Gastrocnemius medialis (tissue), 4 donors: ENCODE data around the gene HLA-DMA. TPM values are rescaled to one million over a fixed set of nuclear protein-coding genes. Genes with fewer than 3 reads are reported as not detected.

Experiments used
- ATAC-seq, 2 donors: fragments of 150-250 bp; one replicate each; pipeline ENCODE4 v1.9.1; 2016
- DNase-seq, 2 donors: peaks; one replicate each; pipeline ENCODE4 v3.0.0-alpha.2; 2019
- H3K27ac ChIP-seq, 4 donors: fragments of 200-600 bp; sonication (generic); 1 replicate in 1 of 4; 2 replicates in 3 of 4; pipeline ENCODE4 v1.5.1; 2016 to 2018; ENCODE audit warnings: mild to moderate bottlenecking in 2 of 4, moderate library complexity in 1 of 4
- H3K27me3 ChIP-seq, 3 donors: fragments of 200-600 bp; sonication (generic) in 2 of 3; 1 replicate in 1 of 3; 2 replicates in 2 of 3; pipeline versions ENCODE4 v1.5.1 to v1.6.0; 2016 to 2019; ENCODE audit warnings: mild to moderate bottlenecking in 1 of 3, moderate library complexity in 1 of 3
- H3K36me3 ChIP-seq, 2 donors: fragments of 200-600 bp; sonication (generic) in 1 of 2; one replicate each; pipeline ENCODE4 v1.5.1; 2017 to 2018
- H3K4me1 ChIP-seq, 2 donors: fragments of 200-600 bp; sonication (generic) in 1 of 2; one replicate each; pipeline ENCODE4 v1.5.1; 2016 to 2017; ENCODE audit warnings: mild to moderate bottlenecking in 2 of 2
- H3K4me3 ChIP-seq, 4 donors: fragments of 200-600 bp; sonication (generic) in 3 of 4; 1 replicate in 1 of 4; 2 replicates in 3 of 4; pipeline ENCODE4 v1.5.1; 2016 to 2019; ENCODE audit warnings: mild to moderate bottlenecking in 2 of 4
- H3K9me3 ChIP-seq, 3 donors: fragments of 200-600 bp; sonication (generic) in 2 of 3; 1 replicate in 1 of 3; 2 replicates in 2 of 3; pipeline ENCODE4 v1.5.1; 2016 to 2019
- POLR2A ChIP-seq, 2 donors: fragments of 450-650 bp; IDR thresholded peaks; one replicate each; pipeline ENCODE4 v1.6.1; 2017; ENCODE audit warnings: antibody characterized with exemption in 2 of 2, mild to moderate bottlenecking in 2 of 2, moderate library complexity in 2 of 2
- in situ Hi-C, 4 donors: fragments of 200-750 bp; cut with MboI; loops; one replicate each; pipeline versions ENCODE4 v1.15.0 to v1.8.0; 2017; ENCODE audit warnings: low sequenced_read_pairs in 4 of 4
- intact Hi-C: fragments of 100-400 bp; cut with DNase I; formaldehyde crosslinking; loops from one replicate; pipeline ENCODE4 v1.15.1; 2023; ENCODE audit warnings: low total_unique reads
- total RNA-seq, 4 donors: library from RNA; depleted of rRNA; stranded (reverse); fragments of >200 nt; gene quantifications; one replicate each; pipeline versions ENCODE4 v1.1.0 to v1.2.3, GENCODE V29; 2016
- TF ChIP-seq, protein P1 (sequence below), 5 experiments: fragments of 450-650 bp in 3 of 5; fragments of 200-600 bp in 2 of 5; sonication (generic) in 2 of 5; IDR thresholded peaks in 4 of 5; conservative IDR thresholded peaks in 1 of 5; 1 replicate in 4 of 5; 2 replicates in 1 of 5; pipeline ENCODE4 v1.5.1; 2016 to 2019; ENCODE audit warnings: antibody characterized with exemption in 5 of 5, mild to moderate bottlenecking in 3 of 5, moderate library complexity in 3 of 5

Gene HLA-DMA
- total RNA-seq: 10 to 100 TPM in 1 of 4 donors, 1 to 10 TPM in 3; 3.6 to 22.8 (median 6.3) TPM

GRCh38 chr6:32952817-32953739 is at the start of gene HLA-DMA:
HLA-DMA (minus strand) TSS chr6:32953097; CDS start chr6:32953036, 61 bp downstream.
- ATAC-seq (peak; percentile 99 to 100), DNase-seq (peak; percentile 81 to 94)
- Histone ChIP-seq H3K36me3 (no peaks in the 10 kb centered on the region), H3K9me3 (no peaks in the 10 kb centered on the region), H3K4me1 (peaks cover 6 to 8% of the 10 kb centered on the region in 2 donors), H3K27ac (peak within 1 kb of the TSS; percentile 68 to 85 (median 75)), H3K4me3 (peak within 1 kb of the TSS; percentile 3 to 44 (median 22)), H3K27me3 (no peaks in the 10 kb centered on the region)
- TF ChIP-seq, protein P1, sequence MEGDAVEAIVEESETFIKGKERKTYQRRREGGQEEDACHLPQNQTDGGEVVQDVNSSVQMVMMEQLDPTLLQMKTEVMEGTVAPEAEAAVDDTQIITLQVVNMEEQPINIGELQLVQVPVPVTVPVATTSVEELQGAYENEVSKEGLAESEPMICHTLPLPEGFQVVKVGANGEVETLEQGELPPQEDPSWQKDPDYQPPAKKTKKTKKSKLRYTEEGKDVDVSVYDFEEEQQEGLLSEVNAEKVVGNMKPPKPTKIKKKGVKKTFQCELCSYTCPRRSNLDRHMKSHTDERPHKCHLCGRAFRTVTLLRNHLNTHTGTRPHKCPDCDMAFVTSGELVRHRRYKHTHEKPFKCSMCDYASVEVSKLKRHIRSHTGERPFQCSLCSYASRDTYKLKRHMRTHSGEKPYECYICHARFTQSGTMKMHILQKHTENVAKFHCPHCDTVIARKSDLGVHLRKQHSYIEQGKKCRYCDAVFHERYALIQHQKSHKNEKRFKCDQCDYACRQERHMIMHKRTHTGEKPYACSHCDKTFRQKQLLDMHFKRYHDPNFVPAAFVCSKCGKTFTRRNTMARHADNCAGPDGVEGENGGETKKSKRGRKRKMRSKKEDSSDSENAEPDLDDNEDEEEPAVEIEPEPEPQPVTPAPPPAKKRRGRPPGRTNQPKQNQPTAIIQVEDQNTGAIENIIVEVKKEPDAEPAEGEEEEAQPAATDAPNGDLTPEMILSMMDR (IDR thresholded peaks at IDR 0.05 in 4 of 5, conservative IDR thresholded peaks at IDR 0.05 in 1 of 5): peak; percentile 81 to 87 (median 84)
- TF ChIP-seq POLR2A (IDR thresholded peaks at IDR 0.05): peak; percentile 48 to 72
- intact Hi-C loops (loop anchor here (1.0 to 2.0 kb wide), 5 partner anchors 15 to 67 kb away; partner anchors contain the start of gene BRD2), in situ Hi-C loops (loop anchor here in 3 of 4 donors (25.0 kb wide), 3 partner anchors 459 to 991 kb away; partner anchors contain the start of genes AGER (in 3 of the 3), AGPAT1 (in 3 of the 3), GPSM3 (in 3 of the 3) and PBX2 (in 3 of the 3))

DNA sequence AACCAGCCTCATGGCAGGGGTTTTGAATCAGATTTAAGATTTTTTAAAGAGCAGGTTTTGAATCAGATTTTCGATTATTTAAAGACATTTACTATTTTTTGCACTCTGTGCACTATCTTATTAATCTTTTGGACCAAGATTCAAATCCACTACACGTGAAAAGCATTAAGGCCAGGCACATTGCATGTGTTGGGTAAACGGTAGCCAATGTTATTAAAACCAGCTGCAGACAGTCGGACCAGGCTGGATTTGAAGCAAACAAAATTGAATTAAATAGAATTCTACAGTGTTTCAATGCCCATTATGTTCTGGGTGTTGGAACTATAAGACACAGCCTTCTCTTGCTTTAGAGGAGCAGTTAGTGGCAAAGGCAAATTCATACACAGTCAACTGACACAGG is 48.8 kb upstream of the HLA-DMA start:
- DNase-seq (no peak), ATAC-seq (no peak)
- H3K4me3 ChIP-seq: no peak overlapping the region
- H3K36me3 ChIP-seq: no peaks in the 10 kb centered on the region
- in situ Hi-C loops: no loop called here
- intact Hi-C loops: loop anchor here (10.0 kb wide), 1 partner anchor 143 kb away; no protein-coding TSS in a partner anchor
- H3K4me1 ChIP-seq: no peaks in the 10 kb centered on the region
- H3K27me3 ChIP-seq: peaks cover 0 to 6% (median 0%) of the 10 kb centered on the region in 3 donors
- TF ChIP-seq, protein P1 (IDR thresholded peaks at IDR 0.05 in 4 of 5, conservative IDR thresholded peaks at IDR 0.05 in 1 of 5): no peak
- TF ChIP-seq POLR2A (IDR thresholded peaks at IDR 0.05): no peak
- H3K27ac ChIP-seq: no peak overlapping the region
- no peaks in the 10 kb centered on the region for H3K9me3 ChIP-seq

DNA sequence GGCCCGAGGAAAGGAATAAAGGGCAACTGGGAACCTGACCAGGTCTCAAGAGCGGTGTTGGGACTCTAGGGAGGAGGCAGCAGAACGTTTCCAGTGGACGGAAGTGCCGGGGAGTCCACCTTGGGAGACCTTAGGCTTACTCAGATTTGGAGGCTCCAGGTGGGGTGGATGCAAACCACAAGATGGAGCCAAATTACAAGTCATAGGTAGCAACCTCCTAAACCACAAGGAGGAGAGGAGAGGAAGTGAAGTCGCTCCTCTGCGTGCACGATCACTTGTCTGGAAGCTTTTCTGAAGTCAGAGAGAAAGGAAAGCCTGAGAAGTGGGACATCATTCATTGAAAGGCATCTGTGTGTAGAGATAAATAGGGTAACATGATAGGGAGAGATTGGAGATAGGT is 47.2 kb upstream of the HLA-DMA start:
- H3K27me3 ChIP-seq: peaks cover 0 to 6% (median 0%) of the 10 kb centered on the region in 3 donors
- no peaks in the 10 kb centered on the region for H3K36me3 ChIP-seq
- no peaks in the 10 kb centered on the region for H3K4me1 ChIP-seq
- DNase-seq: no peak
- no peaks in the 10 kb centered on the region for H3K9me3 ChIP-seq
- H3K27ac ChIP-seq: no peak overlapping the region
- in situ Hi-C loops (no loop called here), intact Hi-C loops (loop anchor here (10.0 kb wide), 1 partner anchor 145 kb away; no protein-coding TSS in a partner anchor)
- ATAC-seq: no peak
- TF ChIP-seq, protein P1 (IDR thresholded peaks at IDR 0.05 in 4 of 5, conservative IDR thresholded peaks at IDR 0.05 in 1 of 5): peak in 1 of 5 experiments; percentile 22
- no peak for TF ChIP-seq POLR2A (IDR thresholded peaks at IDR 0.05)
- H3K4me3 ChIP-seq: no peak overlapping the region

- TF ChIP-seq, protein P1 (IDR thresholded peaks at IDR 0.05 in 4 of 5, conservative IDR thresholded peaks at IDR 0.05 in 1 of 5): no peak
- no peak for TF ChIP-seq POLR2A (IDR thresholded peaks at IDR 0.05)
- no peaks in the 10 kb centered on the region for H3K4me1 ChIP-seq
- no peak for ATAC-seq
Measured at GRCh38 chr6:32995448-32995847, 42.6 kb upstream of the HLA-DMA start.

More at GRCh38 chr6:32995448-32995847, 42.6 kb upstream of the HLA-DMA start:
- DNase-seq: no peak
- no peak overlapping the region for H3K27ac ChIP-seq
- no peaks in the 10 kb centered on the region for H3K9me3 ChIP-seq
- H3K36me3 ChIP-seq: no peaks in the 10 kb centered on the region
- H3K4me3 ChIP-seq: no peak overlapping the region
- no peaks in the 10 kb centered on the region for H3K27me3 ChIP-seq
- intact Hi-C loops (no loop called here), in situ Hi-C loops (loop anchor here in 1 of 4 donors (25.0 kb wide), 1 partner anchor 108 kb away; no protein-coding TSS in a partner anchor)
